Parathyroid adenoma (tissue), 2 donors: Measurements from ENCODE around the gene NAV1.
A peak's percentile ranks its signal among the peaks of the same experiment; 100 is the strongest.

Source experiments
- H2AFZ ChIP-seq: fragments of 300-600 bp; sonication (generic); one replicate; pipeline ENCODE4 v1.7.0; 2017; ENCODE audit warnings: antibody characterized with exemption, mild to moderate bottlenecking
- H3K27ac ChIP-seq: fragments of 300-600 bp; sonication (generic); one replicate; pipeline ENCODE4 v1.7.0; 2017
- H3K27me3 ChIP-seq: fragments of 300-600 bp; sonication (generic); one replicate; pipeline ENCODE4 v1.7.0; 2017; ENCODE audit warnings: low read length; ENCODE audit not compliant: control insufficient read depth, insufficient read depth
- H3K36me3 ChIP-seq: fragments of 300-600 bp; sonication (generic); one replicate; pipeline ENCODE4 v1.7.0; 2017; ENCODE audit warnings: low read length; ENCODE audit not compliant: control insufficient read depth, insufficient read depth
- H3K4me1 ChIP-seq: fragments of 300-600 bp; sonication (generic); one replicate; pipeline ENCODE4 v1.7.0; 2017; ENCODE audit warnings: control low read depth
- H3K4me2 ChIP-seq: fragments of 300-600 bp; sonication (generic); one replicate; pipeline ENCODE4 v1.7.0; 2017; ENCODE audit warnings: low read length
- H3K4me3 ChIP-seq: fragments of 300-600 bp; sonication (generic); one replicate; pipeline ENCODE4 v1.7.0; 2017; ENCODE audit warnings: low read depth, low read length
- H3K79me2 ChIP-seq: fragments of 300-600 bp; sonication (generic); one replicate; pipeline ENCODE4 v1.7.0; 2017; ENCODE audit warnings: control low read depth
- H3K9ac ChIP-seq: fragments of 300-600 bp; sonication (generic); one replicate; pipeline ENCODE4 v1.7.0; 2017; ENCODE audit warnings: mild to moderate bottlenecking
- H3K9me3 ChIP-seq: fragments of 300-600 bp; sonication (generic); one replicate; pipeline ENCODE4 v1.7.0; 2017; ENCODE audit warnings: low read length; ENCODE audit not compliant: control insufficient read depth
- TF ChIP-seq, protein P1 (sequence below): fragments of 300-600 bp; sonication (generic); IDR thresholded peaks from one replicate; pipeline ENCODE4 v1.7.0; 2017; ENCODE audit warnings: antibody characterized with exemption, mild to moderate bottlenecking
- donor health status: primary hyperparathyroidism.

The NAV1 gene

GRCh38 chr1:201555593-201555945 lies 16.6 kb downstream of the NAV1 start:
- no peak overlapping the region for H3K4me2 ChIP-seq
- H3K27me3 ChIP-seq: no peaks in the 10 kb centered on the region
- no peak overlapping the region for H3K4me3 ChIP-seq
- no peak overlapping the region for H3K27ac ChIP-seq
- TF ChIP-seq, protein P1, sequence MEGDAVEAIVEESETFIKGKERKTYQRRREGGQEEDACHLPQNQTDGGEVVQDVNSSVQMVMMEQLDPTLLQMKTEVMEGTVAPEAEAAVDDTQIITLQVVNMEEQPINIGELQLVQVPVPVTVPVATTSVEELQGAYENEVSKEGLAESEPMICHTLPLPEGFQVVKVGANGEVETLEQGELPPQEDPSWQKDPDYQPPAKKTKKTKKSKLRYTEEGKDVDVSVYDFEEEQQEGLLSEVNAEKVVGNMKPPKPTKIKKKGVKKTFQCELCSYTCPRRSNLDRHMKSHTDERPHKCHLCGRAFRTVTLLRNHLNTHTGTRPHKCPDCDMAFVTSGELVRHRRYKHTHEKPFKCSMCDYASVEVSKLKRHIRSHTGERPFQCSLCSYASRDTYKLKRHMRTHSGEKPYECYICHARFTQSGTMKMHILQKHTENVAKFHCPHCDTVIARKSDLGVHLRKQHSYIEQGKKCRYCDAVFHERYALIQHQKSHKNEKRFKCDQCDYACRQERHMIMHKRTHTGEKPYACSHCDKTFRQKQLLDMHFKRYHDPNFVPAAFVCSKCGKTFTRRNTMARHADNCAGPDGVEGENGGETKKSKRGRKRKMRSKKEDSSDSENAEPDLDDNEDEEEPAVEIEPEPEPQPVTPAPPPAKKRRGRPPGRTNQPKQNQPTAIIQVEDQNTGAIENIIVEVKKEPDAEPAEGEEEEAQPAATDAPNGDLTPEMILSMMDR: no peak
- H3K4me1 ChIP-seq: no peaks in the 10 kb centered on the region
- H3K9me3 ChIP-seq: no peaks in the 10 kb centered on the region
- H3K79me2 ChIP-seq: peaks cover 12% of the 10 kb centered on the region
- H2AFZ ChIP-seq: no peak overlapping the region
- H3K36me3 ChIP-seq: no peaks in the 10 kb centered on the region
- H3K9ac ChIP-seq: no peak overlapping the region

GRCh38 chr1:201556841-201557571 lies 18.1 kb downstream of the NAV1 start:
- Histone ChIP-seq H3K4me1 (no peaks in the 10 kb centered on the region), H3K4me2 (no peak overlapping the region), H3K9ac (no peak overlapping the region), H3K27ac (no peak overlapping the region), H3K4me3 (no peak overlapping the region), H3K9me3 (no peaks in the 10 kb centered on the region), H3K27me3 (no peaks in the 10 kb centered on the region), H3K36me3 (no peaks in the 10 kb centered on the region), H2AFZ (no peak overlapping the region), H3K79me2 (peaks cover 14% of the 10 kb centered on the region)
- TF ChIP-seq, protein P1: no peak

DNA sequence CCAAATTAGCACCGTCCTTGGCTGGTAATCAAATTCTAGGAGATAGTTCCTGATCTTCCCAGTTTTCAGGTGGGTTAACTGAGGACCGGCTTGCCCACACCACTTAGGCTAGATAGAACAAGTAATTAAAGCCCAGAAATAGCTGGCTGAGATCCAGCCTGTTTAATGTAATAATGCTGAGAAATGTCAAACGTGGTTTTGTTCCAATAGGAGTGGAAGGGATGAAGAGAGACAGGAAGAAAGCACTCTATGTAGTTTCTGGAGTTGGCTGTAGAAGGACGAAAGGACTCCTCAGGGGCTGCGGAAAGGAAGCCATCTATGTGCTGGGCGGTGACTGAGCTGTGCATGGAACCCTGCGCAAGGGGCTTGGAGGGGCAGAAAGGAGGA lies 18.6 kb downstream of the NAV1 start:
- Histone ChIP-seq H3K27ac (no peak overlapping the region), H3K27me3 (no peaks in the 10 kb centered on the region), H2AFZ (no peak overlapping the region), H3K9me3 (no peaks in the 10 kb centered on the region), H3K4me3 (no peak overlapping the region), H3K4me1 (no peaks in the 10 kb centered on the region), H3K79me2 (peaks cover 12% of the 10 kb centered on the region), H3K4me2 (no peak overlapping the region), H3K9ac (no peak overlapping the region), H3K36me3 (no peaks in the 10 kb centered on the region)
- TF ChIP-seq, protein P1: no peak

- Histone ChIP-seq H3K9ac (no peak overlapping the region), H3K27me3 (no peaks in the 10 kb centered on the region), H3K4me2 (no peak overlapping the region), H3K36me3 (no peaks in the 10 kb centered on the region), H3K4me1 (no peaks in the 10 kb centered on the region), H3K79me2 (peaks cover 9% of the 10 kb centered on the region), H2AFZ (no peak overlapping the region), H3K4me3 (no peak overlapping the region), H3K27ac (no peak overlapping the region), H3K9me3 (no peaks in the 10 kb centered on the region)
- TF ChIP-seq, protein P1: peak; percentile 74
Observed at GRCh38 chr1:201559679-201560162, 20.8 kb downstream of the NAV1 start.
